Right renal pelvis (tissue), 4 donors: ENCODE results near the gene AQP11. TPM values are rescaled to one million over a fixed set of nuclear protein-coding genes. Genes with fewer than 3 reads are reported as not detected.

ENCODE experiments used
- DNase-seq, 4 donors: peaks; one replicate each; pipeline ENCODE4 v3.0.0-alpha.2; 2013; ENCODE audit warnings: low read depth in 4 of 4, low spot score in 3 of 4, missing footprints in 1 of 4
- polyA plus RNA-seq, 4 donors: library from polyadenylated mRNA; unstranded; fragments of 120-200 nt; gene quantifications; one replicate each; pipeline ENCODE4 v1.2.1, GENCODE V29; 2013; ENCODE audit not compliant: insufficient read length in 4 of 4

The AQP11 gene
- polyA plus RNA-seq, 4 donors: 3.7 to 5.0 (median 4.3) TPM

- no peak for DNase-seq
These were observed 65.1 kb downstream of the AQP11 start for GRCh38 chr11:77654770-77655434.

GRCh38 chr11:77656362-77656761 lies 66.6 kb downstream of the AQP11 start:
- no peak for DNase-seq

GRCh38 chr11:77658213-77659013 lies 68.7 kb downstream of the AQP11 start:
- no peak for DNase-seq

Other genes starting within 250 kb of the AQP11 start
- 10 to 100 TPM; 84.8 to 94.6 (median 90.5) TPM for gene PAK1, start 115.9 kb upstream of the AQP11 start, polyA plus RNA-seq
- 100 to 1,000 TPM; 189 to 212 (median 198) TPM for gene CLNS1A, start 47.8 kb downstream of the AQP11 start, polyA plus RNA-seq
- gene RSF1, start 230.8 kb downstream of the AQP11 start, polyA plus RNA-seq: 10 to 100 TPM; 56.7 to 73.8 (median 59.2) TPM
- gene AAMDC, start 231.2 kb downstream of the AQP11 start, polyA plus RNA-seq: 10 to 100 TPM; 41.9 to 54.4 (median 52.2) TPM